DND-41 (cell line): Measurements from ENCODE around the gene NMRAL1.

Source experiments
- ATAC-seq: fragments of 200-7000 bp; cut with Tn5 transposase; 3 replicates; pipeline ENCODE4 v1.9.1; 2021; ENCODE audit warnings: low read depth; ENCODE audit not compliant: insufficient read depth
- DNase-seq: peaks from one replicate; pipeline ENCODE4 v3.0.0-alpha.2; 2020
- H2AFZ ChIP-seq: 2 replicates; pipeline ENCODE4 v1.6.0; 2012; ENCODE audit warnings: low read depth, low read length
- H3K27ac ChIP-seq: 2 replicates; pipeline ENCODE4 v1.5.1; 2012; ENCODE audit warnings: low read length, inconsistent platforms
- H3K27me3 ChIP-seq: fragments of 200-600 bp; sonication (generic); 2 replicates; pipeline ENCODE4 v1.6.0; 2012; ENCODE audit warnings: low read length, mild to moderate bottlenecking, inconsistent platforms; ENCODE audit not compliant: insufficient read depth, poor library complexity
- H3K36me3 ChIP-seq: 2 replicates; pipeline ENCODE4 v1.5.1; 2012; ENCODE audit warnings: low read length, inconsistent platforms; ENCODE audit not compliant: insufficient read depth
- H3K4me1 ChIP-seq: 2 replicates; pipeline ENCODE4 v1.5.1; 2012; ENCODE audit warnings: mild to moderate bottlenecking, low read length; ENCODE audit not compliant: insufficient read depth
- H3K4me2 ChIP-seq: 2 replicates; pipeline ENCODE4 v1.6.0; 2012; ENCODE audit warnings: mild to moderate bottlenecking, moderate library complexity, low read length, inconsistent platforms; ENCODE audit not compliant: insufficient read depth
- H3K4me3 ChIP-seq, 2 experiments: fragments of 200-600 bp in 1 of 2; shearing (Covaris generic) in 1 of 2; 2 replicates each; pipeline ENCODE4 v1.5.1; 2012 to 2016; ENCODE audit warnings: inconsistent platforms in 2 of 2, low read length in 2 of 2, mild to moderate bottlenecking in 2 of 2, low read depth in 1 of 2, moderate library complexity in 1 of 2
- H3K79me2 ChIP-seq: 2 replicates; pipeline ENCODE4 v1.6.0; 2012; ENCODE audit warnings: low read length, inconsistent platforms; ENCODE audit not compliant: insufficient read depth
- H3K9ac ChIP-seq: 2 replicates; pipeline ENCODE4 v1.6.0; 2012; ENCODE audit warnings: low read depth, mild to moderate bottlenecking, inconsistent platforms, low read length, moderate library complexity
- H3K9me3 ChIP-seq: 2 replicates; pipeline ENCODE4 v1.5.1; 2012; ENCODE audit warnings: low read length, moderate library complexity, mild to moderate bottlenecking, inconsistent platforms; ENCODE audit not compliant: insufficient read depth, severe bottlenecking
- H4K20me1 ChIP-seq: 2 replicates; pipeline ENCODE4 v1.6.0; 2012; ENCODE audit warnings: low read length; ENCODE audit not compliant: insufficient read depth
- EZH2 ChIP-seq: IDR thresholded peaks from 3 replicates; pipeline ENCODE4 v1.6.1; 2012; ENCODE audit warnings: borderline replicate concordance, low read depth, mild to moderate bottlenecking, moderate library complexity, low read length, inconsistent platforms; ENCODE audit not compliant: severe bottlenecking
- TF ChIP-seq, protein P1 (sequence below): IDR thresholded peaks from 2 replicates; pipeline ENCODE4 v1.5.1; 2012; ENCODE audit warnings: borderline replicate concordance, low read length, moderate library complexity, mild to moderate bottlenecking; ENCODE audit not compliant: poor library complexity, severe bottlenecking; ENCODE audit errors: extremely low read depth

NMRAL1 gene

DNA sequence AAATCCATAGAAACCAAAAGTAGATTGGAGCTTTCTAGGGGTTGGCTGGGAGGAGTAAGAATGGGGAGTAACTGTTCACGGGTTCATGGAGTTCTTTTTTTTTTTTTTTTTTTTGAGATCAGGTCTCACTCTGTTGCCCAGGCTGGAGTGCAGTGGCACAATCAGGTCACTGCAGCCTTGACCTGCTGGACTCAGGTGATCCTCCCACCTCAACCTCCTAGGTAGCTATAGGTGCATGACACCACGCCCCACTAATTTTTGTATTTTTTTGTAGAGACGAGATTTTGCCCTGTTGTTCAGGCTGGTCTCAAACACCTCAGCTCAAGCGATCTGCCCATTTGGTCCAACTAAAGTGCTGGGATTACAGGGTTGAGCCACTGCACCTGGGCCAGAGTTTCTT lies 1.5 kb downstream of the NMRAL1 start:
- Histone ChIP-seq H3K4me1 (peaks cover 49% of the 10 kb centered on the region), H3K4me2 (peak overlapping the region; percentile 94), H4K20me1 (peaks cover 7% of the 10 kb centered on the region; the same call in 1 of the 2 replicates), H3K27ac (no peak overlapping the region), H3K4me3 (peak overlapping the region; percentile 90 to 94; a peak in 2 of 4 replicates), H3K9me3 (no peaks in the 10 kb centered on the region), H3K9ac (peak overlapping the region; percentile 93), H2AFZ (no peak overlapping the region), H3K79me2 (peaks cover 55% of the 10 kb centered on the region), H3K27me3 (no peaks in the 10 kb centered on the region), H3K36me3 (peaks cover 23% of the 10 kb centered on the region)
- no peak for ATAC-seq
- TF ChIP-seq, protein P1, sequence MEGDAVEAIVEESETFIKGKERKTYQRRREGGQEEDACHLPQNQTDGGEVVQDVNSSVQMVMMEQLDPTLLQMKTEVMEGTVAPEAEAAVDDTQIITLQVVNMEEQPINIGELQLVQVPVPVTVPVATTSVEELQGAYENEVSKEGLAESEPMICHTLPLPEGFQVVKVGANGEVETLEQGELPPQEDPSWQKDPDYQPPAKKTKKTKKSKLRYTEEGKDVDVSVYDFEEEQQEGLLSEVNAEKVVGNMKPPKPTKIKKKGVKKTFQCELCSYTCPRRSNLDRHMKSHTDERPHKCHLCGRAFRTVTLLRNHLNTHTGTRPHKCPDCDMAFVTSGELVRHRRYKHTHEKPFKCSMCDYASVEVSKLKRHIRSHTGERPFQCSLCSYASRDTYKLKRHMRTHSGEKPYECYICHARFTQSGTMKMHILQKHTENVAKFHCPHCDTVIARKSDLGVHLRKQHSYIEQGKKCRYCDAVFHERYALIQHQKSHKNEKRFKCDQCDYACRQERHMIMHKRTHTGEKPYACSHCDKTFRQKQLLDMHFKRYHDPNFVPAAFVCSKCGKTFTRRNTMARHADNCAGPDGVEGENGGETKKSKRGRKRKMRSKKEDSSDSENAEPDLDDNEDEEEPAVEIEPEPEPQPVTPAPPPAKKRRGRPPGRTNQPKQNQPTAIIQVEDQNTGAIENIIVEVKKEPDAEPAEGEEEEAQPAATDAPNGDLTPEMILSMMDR, result no peak
- TF ChIP-seq EZH2, result no peak
- DNase-seq, result no peak

DNA sequence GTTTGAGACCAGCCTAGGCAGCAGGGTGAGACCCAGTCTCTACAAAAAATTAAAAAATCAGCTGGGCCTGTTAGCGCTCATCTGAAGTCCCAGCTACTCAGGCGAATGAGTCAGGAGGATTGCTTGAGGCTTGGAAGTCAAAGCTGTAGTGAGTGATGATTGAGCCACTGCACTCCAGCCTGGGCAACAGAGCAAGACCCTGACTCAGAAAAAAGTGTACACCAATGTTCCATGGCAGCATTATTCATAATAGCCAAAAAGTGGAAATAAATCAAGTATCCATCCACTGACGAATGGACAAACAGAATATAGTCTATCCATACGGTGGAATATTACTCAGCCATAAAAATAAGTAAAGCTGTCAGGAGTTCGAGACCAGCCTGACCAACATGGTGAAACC lies 2.6 kb downstream of the NMRAL1 start:
- Histone ChIP-seq H2AFZ (no peak overlapping the region), H3K79me2 (peaks cover 45% of the 10 kb centered on the region), H3K9me3 (no peaks in the 10 kb centered on the region), H3K36me3 (peaks cover 30% of the 10 kb centered on the region), H3K4me3 (no peak overlapping the region), H3K27me3 (no peaks in the 10 kb centered on the region), H3K4me2 (no peak overlapping the region), H3K4me1 (peaks cover 38% of the 10 kb centered on the region), H3K27ac (no peak overlapping the region), H4K20me1 (peaks cover 7% of the 10 kb centered on the region; the same call in 1 of the 2 replicates), H3K9ac (no peak overlapping the region)
- DNase-seq, result no peak
- TF ChIP-seq, protein P1, result no peak
- no peak for TF ChIP-seq EZH2
- no peak for ATAC-seq

- Histone ChIP-seq H3K4me3 (no peak overlapping the region), H3K9ac (no peak overlapping the region), H3K4me1 (peaks cover 21% of the 10 kb centered on the region), H3K36me3 (peaks cover 55% of the 10 kb centered on the region), H3K27ac (no peak overlapping the region), H3K79me2 (peaks cover 23% of the 10 kb centered on the region), H3K4me2 (no peak overlapping the region), H3K27me3 (no peaks in the 10 kb centered on the region), H2AFZ (no peak overlapping the region), H3K9me3 (no peaks in the 10 kb centered on the region), H4K20me1 (peaks cover 7% of the 10 kb centered on the region; the same call in 1 of the 2 replicates)
- ATAC-seq (no peak), DNase-seq (no peak)
- no peak for TF ChIP-seq EZH2
- TF ChIP-seq, protein P1, result no peak
These were observed 5.5 kb downstream of the NMRAL1 start for GRCh38 chr16:4468972-4469371.

DNA sequence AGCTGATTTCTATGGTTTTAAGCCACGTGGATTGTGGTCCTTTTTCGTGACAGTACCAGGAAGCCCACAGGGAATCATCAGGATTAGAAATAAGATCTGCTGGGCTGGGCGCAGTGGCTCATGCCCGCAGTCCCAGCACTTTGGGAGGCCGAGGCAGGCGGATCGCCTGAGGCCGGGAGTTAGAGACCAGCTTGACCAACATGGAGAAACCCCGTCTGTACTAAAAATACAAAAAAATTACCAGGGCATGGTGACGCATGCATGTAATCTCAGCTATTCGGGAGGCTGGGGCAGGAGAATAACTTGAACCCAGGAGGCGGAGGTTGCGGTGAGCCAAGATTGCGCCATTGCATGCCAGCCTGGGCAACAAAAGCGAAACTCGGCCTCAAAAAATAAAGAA lies 6.5 kb downstream of the NMRAL1 start:
- H3K4me2 ChIP-seq, result no peak overlapping the region
- ATAC-seq (no peak), DNase-seq (no peak)
- H3K4me1 ChIP-seq, result peaks cover 10% of the 10 kb centered on the region
- TF ChIP-seq, protein P1, result no peak
- TF ChIP-seq EZH2, result no peak
- peaks cover 12% of the 10 kb centered on the region for H3K79me2 ChIP-seq
- no peaks in the 10 kb centered on the region for H3K27me3 ChIP-seq
- no peak overlapping the region for H3K4me3 ChIP-seq
- H4K20me1 ChIP-seq, result peaks cover 10% of the 10 kb centered on the region; the same call in 1 of the 2 replicates
- H3K9ac ChIP-seq, result no peak overlapping the region
- H3K27ac ChIP-seq, result no peak overlapping the region
- H3K36me3 ChIP-seq, result peaks cover 63% of the 10 kb centered on the region
- H3K9me3 ChIP-seq, result no peaks in the 10 kb centered on the region
- no peak overlapping the region for H2AFZ ChIP-seq
